ENCODE data around the gene RNASE2.

- TF ChIP-seq CTCF (IDR thresholded peaks at IDR 0.05) (no peak), POLR2A (IDR thresholded peaks at IDR 0.05) (no peak)
Measured at GRCh38 chr14:20988717-20989470, 33.6 kb downstream of the RNASE2 start.
